ENCODE results near the gene MAPK7. TPM values are rescaled to one million over a fixed set of nuclear protein-coding genes. Genes with fewer than 3 reads are reported as not detected.

The MAPK7 gene
- total and polyA plus RNA-seq, 2 experiments from 2014 or later = 26.1 to 49.0 TPM

DNA sequence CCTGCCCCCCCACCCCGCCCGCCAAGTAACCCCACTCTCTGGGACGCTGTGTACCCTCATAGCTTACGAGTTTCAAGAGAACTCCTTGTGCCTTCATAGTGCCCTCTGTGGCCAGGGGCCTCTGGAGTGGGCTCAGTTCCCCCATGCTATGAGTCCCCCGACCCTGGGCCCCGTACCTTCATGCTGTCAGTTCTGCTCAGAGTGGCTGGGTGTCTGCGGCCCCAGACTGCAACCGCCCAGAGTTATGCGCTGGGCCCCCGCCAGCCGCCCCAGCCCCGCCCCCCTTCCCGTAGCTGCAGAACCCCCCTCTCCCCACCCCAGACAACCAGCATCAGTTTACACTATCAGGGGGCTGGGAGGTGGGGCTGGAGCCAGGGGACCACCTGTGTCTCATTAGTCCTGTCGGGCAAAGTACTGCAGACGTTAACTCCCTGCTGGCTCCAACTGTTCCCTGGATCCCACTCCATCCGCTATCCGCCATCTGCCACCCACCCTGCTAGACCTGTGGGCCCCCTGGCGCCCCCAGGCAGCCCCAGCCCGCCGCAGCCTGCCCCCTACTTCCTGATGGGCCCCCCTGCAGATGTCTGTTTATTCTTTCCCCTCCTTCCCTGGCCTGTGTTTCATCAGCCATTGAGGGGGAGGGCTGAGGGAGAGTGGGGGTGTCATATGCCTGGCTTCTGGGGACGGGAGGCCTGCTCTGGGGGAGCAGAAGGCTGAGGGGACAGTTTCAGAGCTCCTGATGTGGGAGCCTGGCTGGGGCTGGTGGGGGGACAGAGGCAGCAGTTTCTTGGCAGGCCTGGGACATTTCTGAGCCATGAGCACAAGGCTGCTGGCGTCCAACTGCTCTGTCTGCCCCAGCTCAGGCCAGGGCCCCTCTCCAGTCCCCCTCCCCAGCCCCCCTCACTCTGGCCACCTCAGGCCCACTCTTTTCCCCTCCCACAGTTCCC lies 8.9 kb downstream of the MAPK7 start, which contains the start of gene MFAP4:
TSS of gene MFAP4 (minus strand) at position 217 of the 947 bp plus-strand sequence. CDS start at position 182, 35 bp downstream.
- no peak for TF ChIP-seq EZH2phosphoT487 (IDR thresholded peaks at IDR 0.05; ENCODE audit: low read depth, severe bottlenecking, unreplicated experiment)
- no peak for TF ChIP-seq CTCF (IDR thresholded peaks at IDR 0.05; ENCODE audit: poor library complexity)
- TF ChIP-seq EZH2 (IDR thresholded peaks at IDR 0.05; ENCODE audit: borderline replicate concordance) = no peak
- Histone ChIP-seq H4K20me1 (ENCODE audit: insufficient read depth, poor library complexity, severe bottlenecking) (no peaks in the 10 kb centered on the region), H3K9me2 (replicated peaks; ENCODE audit: insufficient read depth) (no peaks in the 10 kb centered on the region), H3K27me3 (no peaks in the 10 kb centered on the region), H3K36me3 (replicated peaks; ENCODE audit: insufficient read depth, low read depth) (no peaks in the 10 kb centered on the region), H3K79me2 (peaks cover 16% of the 10 kb centered on the region), H3K4me1 (ENCODE audit: insufficient read depth) (peaks cover 66% of the 10 kb centered on the region), H3K4me2 (peak within 1 kb of the TSS; percentile 77), H3K9me3 (ENCODE audit: low read depth) (no peaks in the 10 kb centered on the region), H3K4me3 (peak within 1 kb of the TSS; percentile 21), H2AFZ (no peak within 1 kb of the TSS), H3K27ac (peak within 1 kb of the TSS; percentile 90)
- 20% methylated on average over 5 of the region's 22 CpGs for WGBS (ENCODE audit: low lambda C conversion rate, missing lambda C conversion rate)
- peak; percentile 90 for DNase-seq (ENCODE audit: low spot score)

DNA sequence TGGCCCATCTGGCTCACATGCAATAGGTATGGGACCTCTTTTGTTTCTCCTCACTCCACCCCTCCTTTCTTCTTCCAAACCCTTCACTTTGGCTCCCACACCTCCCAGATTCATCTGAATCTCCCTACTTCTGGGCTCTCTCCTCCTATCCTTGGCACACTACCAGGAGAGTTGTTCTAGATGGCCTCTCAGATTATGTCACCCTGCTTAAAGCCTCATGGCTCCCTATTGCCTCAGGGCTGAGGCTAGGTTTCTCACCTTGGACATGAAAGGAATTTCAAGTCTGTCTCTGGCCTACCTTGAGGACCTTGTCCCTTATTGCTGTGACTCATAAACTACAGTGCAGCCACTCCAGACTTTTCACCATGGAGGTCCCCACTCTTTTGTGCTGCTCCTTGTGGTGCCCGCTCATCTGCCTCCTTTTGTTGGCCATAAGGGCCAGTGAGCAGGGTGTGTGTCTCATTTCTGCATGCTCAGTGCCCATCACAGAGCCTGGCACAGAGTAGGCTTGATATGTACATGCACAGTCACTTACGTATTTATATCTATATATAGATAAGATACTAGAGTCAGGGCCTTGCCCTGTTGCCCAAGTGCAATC lies 9.7 kb downstream of the MAPK7 start:
- H3K27ac ChIP-seq = peak overlapping the region; percentile 90
- no peaks in the 10 kb centered on the region for H3K9me2 ChIP-seq (replicated peaks; ENCODE audit: insufficient read depth)
- H3K79me2 ChIP-seq = peaks cover 16% of the 10 kb centered on the region
- no peak overlapping the region for H2AFZ ChIP-seq
- no peak overlapping the region for H3K4me3 ChIP-seq
- no peaks in the 10 kb centered on the region for H4K20me1 ChIP-seq (ENCODE audit: insufficient read depth, poor library complexity, severe bottlenecking)
- TF ChIP-seq CTCF (IDR thresholded peaks at IDR 0.05; ENCODE audit: poor library complexity) (no peak), EZH2phosphoT487 (IDR thresholded peaks at IDR 0.05; ENCODE audit: low read depth, severe bottlenecking, unreplicated experiment) (no peak), EZH2 (IDR thresholded peaks at IDR 0.05; ENCODE audit: borderline replicate concordance) (no peak)
- WGBS (ENCODE audit: low lambda C conversion rate, missing lambda C conversion rate) = 67% methylated on average over 2 of the region's 2 CpGs
- H3K4me1 ChIP-seq (ENCODE audit: insufficient read depth) = peaks cover 66% of the 10 kb centered on the region
- no peaks in the 10 kb centered on the region for H3K27me3 ChIP-seq
- H3K4me2 ChIP-seq = peak overlapping the region; percentile 77
- DNase-seq (ENCODE audit: low spot score) = peak; percentile 83
- H3K36me3 ChIP-seq (replicated peaks; ENCODE audit: insufficient read depth, low read depth) = no peaks in the 10 kb centered on the region
- H3K9me3 ChIP-seq (ENCODE audit: low read depth) = no peaks in the 10 kb centered on the region

DNA sequence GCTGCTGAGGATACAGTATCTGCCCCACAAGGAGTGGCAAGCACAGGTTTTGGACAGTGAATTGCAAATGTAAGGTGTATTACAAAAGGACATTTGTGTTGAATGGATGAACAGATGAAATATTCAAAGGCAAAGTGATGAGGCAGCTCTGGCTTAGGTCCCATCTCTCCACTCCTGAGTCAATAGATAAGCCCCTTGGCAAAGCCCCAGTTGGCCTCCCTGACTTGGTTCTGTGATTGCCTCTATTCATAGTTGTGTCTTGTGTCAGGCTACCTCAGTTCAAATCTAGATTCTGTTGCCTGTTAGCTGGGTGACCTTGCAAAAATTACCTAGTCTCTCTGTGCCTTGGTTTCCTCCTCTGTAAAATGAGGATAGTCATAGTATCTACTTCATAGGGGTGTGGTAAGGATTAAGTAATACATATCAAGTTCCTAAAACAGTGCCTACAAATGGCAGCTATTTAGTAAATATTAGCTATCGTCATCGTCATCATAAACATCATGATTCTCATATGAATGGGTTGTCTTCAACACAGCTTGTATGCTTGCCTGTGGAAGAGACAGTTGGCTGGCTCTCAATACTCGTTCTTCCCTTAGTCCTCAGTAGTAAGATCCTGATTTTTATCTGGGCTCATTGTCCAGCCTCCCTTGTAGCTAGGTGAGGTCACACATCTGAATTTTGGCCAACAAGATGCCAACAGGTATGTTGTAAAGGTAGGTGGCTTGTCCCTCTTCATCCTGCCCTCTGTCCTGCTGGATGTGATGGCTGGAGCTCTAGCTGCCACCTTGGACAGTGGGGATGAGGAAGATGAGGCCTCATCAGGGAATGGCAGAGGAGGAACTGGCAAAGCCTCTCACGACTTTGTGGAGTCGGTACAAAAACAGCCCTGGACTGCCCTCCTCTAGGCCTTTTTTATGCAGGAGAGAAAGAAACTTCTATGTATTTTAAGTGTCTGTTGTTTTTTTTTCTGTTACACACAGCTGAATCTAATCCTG lies 10.8 kb downstream of the MAPK7 start:
- H3K9me2 ChIP-seq (replicated peaks; ENCODE audit: insufficient read depth) = no peaks in the 10 kb centered on the region
- H3K9me3 ChIP-seq (ENCODE audit: low read depth) = no peaks in the 10 kb centered on the region
- 63% methylated on average over 5 of the region's 5 CpGs for WGBS (ENCODE audit: low lambda C conversion rate, missing lambda C conversion rate)
- H3K27ac ChIP-seq = peak overlapping the region; percentile 90
- H3K4me1 ChIP-seq (ENCODE audit: insufficient read depth) = peaks cover 56% of the 10 kb centered on the region
- H3K4me3 ChIP-seq = no peak overlapping the region
- H4K20me1 ChIP-seq (ENCODE audit: insufficient read depth, poor library complexity, severe bottlenecking) = no peaks in the 10 kb centered on the region
- H3K27me3 ChIP-seq = no peaks in the 10 kb centered on the region
- H3K4me2 ChIP-seq = peak overlapping the region; percentile 77
- no peaks in the 10 kb centered on the region for H3K36me3 ChIP-seq (replicated peaks; ENCODE audit: insufficient read depth, low read depth)
- DNase-seq (ENCODE audit: low spot score) = no peak
- TF ChIP-seq EZH2 (IDR thresholded peaks at IDR 0.05; ENCODE audit: borderline replicate concordance) (no peak), CTCF (IDR thresholded peaks at IDR 0.05; ENCODE audit: poor library complexity) (no peak), EZH2phosphoT487 (IDR thresholded peaks at IDR 0.05; ENCODE audit: low read depth, severe bottlenecking, unreplicated experiment) (no peak)
- peaks cover 16% of the 10 kb centered on the region for H3K79me2 ChIP-seq
- H2AFZ ChIP-seq = no peak overlapping the region
